B cell (primary cell): ENCODE results near the gene SHISAL2A. TPM values are rescaled to one million over a fixed set of nuclear protein-coding genes. Genes with fewer than 3 reads are reported as not detected.

ENCODE experiments used
- ATAC-seq: fragments of 200-7000 bp; cut with Tn5 transposase; one replicate; pipeline ENCODE4 v1.10.0; 2021; ENCODE audit warnings: low read depth, mild to moderate bottlenecking, moderate number of reproducible peaks, moderate library complexity
- CTCF ChIA-PET: fragments of 350-600 bp; sonication (Branson Sonifier 250); formaldehyde crosslinking; loops from one replicate; lab custom pipeline; 2021; ENCODE audit warnings: antibody characterized with exemption, inconsistent platforms; lab: Charles Lee
- POLR2A ChIA-PET: fragments of 350-600 bp; sonication (Branson Sonifier 250); formaldehyde crosslinking; loops from one replicate; lab custom pipeline; 2021; ENCODE audit warnings: antibody characterized with exemption; lab: Charles Lee
- DNase-seq: peaks from one replicate; pipeline ENCODE4 v3.0.0; 2013
- H2AFZ ChIP-seq: 2 replicates; pipeline ENCODE4 v1.6.1; 2012; ENCODE audit warnings: mild to moderate bottlenecking, low read depth, low read length; ENCODE audit not compliant: insufficient read depth, poor library complexity, severe bottlenecking
- H3K27ac ChIP-seq, 2 donors: 1 replicate in 1 of 2; 2 replicates in 1 of 2; pipeline ENCODE4 v1.5.1; 2012 to 2013; ENCODE audit warnings: low read length in 2 of 2, mild to moderate bottlenecking in 2 of 2, moderate library complexity in 1 of 2
- H3K27me3 ChIP-seq, 4 experiments: fragments of 200-600 bp in 1 of 4; sonication (generic) in 1 of 4; replicated peaks in 1 of 4; 1 replicate in 2 of 4; 2 replicates in 2 of 4; pipeline versions ENCODE4 v1.6.1 to v1.7.0; 2013 to 2016; ENCODE audit warnings: low read length in 3 of 4, mild to moderate bottlenecking in 2 of 4, mixed read lengths in 1 of 4, moderate library complexity in 1 of 4; ENCODE audit not compliant: insufficient read depth in 4 of 4, control insufficient read depth in 3 of 4; ENCODE audit errors: control extremely low read depth in 1 of 4
- H3K36me3 ChIP-seq, 2 experiments: replicated peaks in 1 of 2; 1 replicate in 1 of 2; 2 replicates in 1 of 2; pipeline versions ENCODE4 v1.6.1 to v1.7.1; 2013; ENCODE audit warnings: low read length in 1 of 2; ENCODE audit not compliant: insufficient read depth in 2 of 2, control insufficient read depth in 1 of 2; ENCODE audit errors: control extremely low read depth in 1 of 2, extremely low read depth in 1 of 2
- H3K4me1 ChIP-seq, 2 donors: fragments of 200-600 bp in 1 of 2; sonication (generic) in 1 of 2; 1 replicate in 1 of 2; 2 replicates in 1 of 2; pipeline versions ENCODE4 v1.5.1 to v1.6.1; 2013 to 2017; ENCODE audit warnings: low read length in 2 of 2; ENCODE audit not compliant: control insufficient read depth in 2 of 2, insufficient read depth in 2 of 2
- H3K4me2 ChIP-seq: replicated peaks from 2 replicates; pipeline ENCODE3; 2012; ENCODE audit warnings: mild to moderate bottlenecking, low read depth, low read length; ENCODE audit not compliant: poor library complexity, severe bottlenecking
- H3K4me3 ChIP-seq, 5 experiments: fragments of 200-600 bp in 1 of 5; sonication (generic) in 1 of 5; 1 replicate in 3 of 5; 2 replicates in 2 of 5; pipeline versions ENCODE4 v1.5.1 to v1.7.0; 2011 to 2016; ENCODE audit warnings: low read length in 4 of 5, mild to moderate bottlenecking in 4 of 5, low read depth in 2 of 5, control low read depth in 1 of 5, moderate library complexity in 1 of 5; ENCODE audit not compliant: insufficient read depth in 1 of 5; ENCODE audit errors: control extremely low read depth in 1 of 5, extremely low read depth in 1 of 5
- H3K79me2 ChIP-seq: fragments of 200-600 bp; sonication (generic); one replicate; pipeline ENCODE4 v1.6.0; 2016; ENCODE audit warnings: low read length; ENCODE audit not compliant: control insufficient read depth, insufficient read depth
- H3K9ac ChIP-seq: fragments of 200-600 bp; sonication (generic); 2 replicates; pipeline ENCODE4 v1.6.1; 2017; ENCODE audit warnings: mild to moderate bottlenecking, low read length, moderate library complexity
- H3K9me3 ChIP-seq, 3 donors: one replicate each; pipeline versions ENCODE4 v1.6.1 to v1.7.1; 2013; ENCODE audit warnings: low read length in 2 of 3; ENCODE audit not compliant: control insufficient read depth in 2 of 3, insufficient read depth in 1 of 3; ENCODE audit errors: control extremely low read depth in 1 of 3
- H4K20me1 ChIP-seq: 2 replicates; pipeline ENCODE4 v1.6.0; 2012; ENCODE audit warnings: mild to moderate bottlenecking, low read length; ENCODE audit not compliant: insufficient read depth, control insufficient read depth, poor library complexity, severe bottlenecking
- H3K27ac Mint-ChIP-seq: one replicate; pipeline ENCODE4 v1.8.0; 2021; ENCODE audit warnings: mixed read lengths
- H3K27me3 Mint-ChIP-seq: one replicate; pipeline ENCODE4 v1.8.0; 2021; ENCODE audit warnings: mixed read lengths
- H3K4me1 Mint-ChIP-seq: one replicate; pipeline ENCODE4 v1.8.0; 2021; ENCODE audit warnings: mixed read lengths
- H3K4me3 Mint-ChIP-seq: one replicate; pipeline ENCODE4 v1.8.0; 2021; ENCODE audit warnings: mixed read lengths
- H3K9me3 Mint-ChIP-seq: one replicate; pipeline ENCODE4 v1.8.0; 2022; ENCODE audit warnings: mixed read lengths; ENCODE audit not compliant: insufficient read depth
- EZH2 ChIP-seq: IDR thresholded peaks from 2 replicates; pipeline ENCODE4 v1.6.1; 2012; ENCODE audit warnings: borderline replicate concordance, low read depth, mild to moderate bottlenecking, moderate library complexity, low read length; ENCODE audit not compliant: insufficient read depth, poor library complexity, severe bottlenecking
- WGBS: methylation state at CpG from one replicate; pipeline ENCODE4 v1.1.5; 2013; ENCODE audit warnings: missing lambda C conversion rate; ENCODE audit not compliant: insufficient coverage; 5-methylcytosine and 5-hydroxymethylcytosine counted together
- intact Hi-C: fragments of 100-400 bp; cut with micrococcal nuclease; formaldehyde crosslinking; loops from one replicate; pipeline ENCODE4 v1.10.0; 2022
- polyA plus RNA-seq: library from polyadenylated mRNA; depleted of rRNA; stranded (reverse); fragments of >200 nt; gene quantifications from 2 replicates; pipeline ENCODE4 v1.2.3, GENCODE V29; 2012
- total RNA-seq, 2 donors: library from RNA; stranded (reverse); fragments of 120-200 nt in 1 of 2; gene quantifications; 1 replicate in 1 of 2; 2 replicates in 1 of 2; pipeline versions ENCODE4 v1.2.3 to v1.2.4, GENCODE V29; 2013 to 2022
- TF ChIP-seq, protein P1 (sequence below): fragments of 200-600 bp; IDR thresholded peaks from one replicate; pipeline ENCODE4 v1.8.0; 2022; ENCODE audit warnings: antibody characterized with exemption, mild to moderate bottlenecking

The SHISAL2A gene
- total and polyA plus RNA-seq, 2 donors (not counting 1 experiment from before 2014, with no cell fraction given), result 63.3 to 91.0 TPM

DNA sequence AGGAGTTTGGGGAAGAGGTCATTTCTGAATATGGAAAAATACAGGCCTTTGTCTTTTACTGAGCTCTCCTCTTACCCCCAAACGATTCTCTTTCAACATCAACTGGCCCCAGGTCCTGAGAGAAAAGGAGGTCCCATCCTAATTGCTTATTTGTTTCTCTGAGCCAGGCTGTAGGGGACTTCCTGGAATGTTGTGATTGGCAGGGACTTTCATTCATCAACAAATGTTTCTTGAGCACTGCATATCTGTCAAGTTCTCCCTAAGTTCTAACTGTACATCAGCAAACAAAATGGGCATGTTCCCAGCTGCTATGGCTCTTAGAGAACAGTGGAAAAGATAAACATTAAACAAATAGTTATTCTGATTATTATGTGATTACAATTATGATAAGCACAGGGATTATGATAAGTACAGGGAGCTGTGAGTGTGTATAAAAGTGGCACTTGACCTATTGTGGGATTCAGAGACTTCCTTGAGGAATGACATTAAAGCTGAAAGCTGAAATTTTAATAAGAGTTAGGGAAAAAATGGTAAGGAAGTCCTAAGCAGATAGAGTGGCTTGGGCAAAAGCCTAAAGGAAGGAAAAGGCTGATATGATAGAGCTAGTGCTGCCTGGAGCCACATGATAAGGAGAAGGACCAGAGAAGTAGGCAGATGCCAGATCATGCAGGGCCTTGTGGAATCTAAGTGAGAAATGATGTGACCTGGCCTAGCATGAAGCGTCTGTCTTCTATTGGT is 19.2 kb upstream of the SHISAL2A start:
- Histone ChIP-seq H3K4me1 (no peaks in the 10 kb centered on the region), H3K9me3 (no peaks in the 10 kb centered on the region), H2AFZ (no peak overlapping the region), H4K20me1 (no peaks in the 10 kb centered on the region), H3K4me3 (no peak overlapping the region), H3K4me2 (no peak overlapping the region), H3K27ac (peak overlapping the region in 1 of 2 donors; percentile 36), H3K9ac (no peak overlapping the region), H3K27me3 (no peaks in the 10 kb centered on the region), H3K79me2 (peaks cover 42% of the 10 kb centered on the region), H3K36me3 (peaks cover 0 to 21% of the 10 kb centered on the region in 2 experiments)
- no peak for ATAC-seq
- no peaks in the 10 kb centered on the region for H3K27me3 Mint-ChIP-seq
- H3K9me3 Mint-ChIP-seq, result no peaks in the 10 kb centered on the region
- peaks cover 20% of the 10 kb centered on the region for H3K4me1 Mint-ChIP-seq
- intact Hi-C loops, result no loop called here
- no peak for DNase-seq
- TF ChIP-seq, protein P1, sequence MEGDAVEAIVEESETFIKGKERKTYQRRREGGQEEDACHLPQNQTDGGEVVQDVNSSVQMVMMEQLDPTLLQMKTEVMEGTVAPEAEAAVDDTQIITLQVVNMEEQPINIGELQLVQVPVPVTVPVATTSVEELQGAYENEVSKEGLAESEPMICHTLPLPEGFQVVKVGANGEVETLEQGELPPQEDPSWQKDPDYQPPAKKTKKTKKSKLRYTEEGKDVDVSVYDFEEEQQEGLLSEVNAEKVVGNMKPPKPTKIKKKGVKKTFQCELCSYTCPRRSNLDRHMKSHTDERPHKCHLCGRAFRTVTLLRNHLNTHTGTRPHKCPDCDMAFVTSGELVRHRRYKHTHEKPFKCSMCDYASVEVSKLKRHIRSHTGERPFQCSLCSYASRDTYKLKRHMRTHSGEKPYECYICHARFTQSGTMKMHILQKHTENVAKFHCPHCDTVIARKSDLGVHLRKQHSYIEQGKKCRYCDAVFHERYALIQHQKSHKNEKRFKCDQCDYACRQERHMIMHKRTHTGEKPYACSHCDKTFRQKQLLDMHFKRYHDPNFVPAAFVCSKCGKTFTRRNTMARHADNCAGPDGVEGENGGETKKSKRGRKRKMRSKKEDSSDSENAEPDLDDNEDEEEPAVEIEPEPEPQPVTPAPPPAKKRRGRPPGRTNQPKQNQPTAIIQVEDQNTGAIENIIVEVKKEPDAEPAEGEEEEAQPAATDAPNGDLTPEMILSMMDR, result no peak
- H3K4me3 Mint-ChIP-seq, result no peak overlapping the region
- ChIA-PET CTCF (interaction anchor here (0.7 to 1.2 kb wide), 2 partner anchors 73 to 83 kb away, joined by 3 to 4 read pairs; no protein-coding TSS in a partner anchor), POLR2A (interaction anchor here (0.6 to 0.7 kb wide), 3 partner anchors 47 to 185 kb away, joined by 5 to 7 read pairs (median 6); no protein-coding TSS in a partner anchor)
- H3K27ac Mint-ChIP-seq, result peak overlapping the region; percentile 37
- 89% methylated on average over 1 of the region's 2 CpGs for WGBS

DNA sequence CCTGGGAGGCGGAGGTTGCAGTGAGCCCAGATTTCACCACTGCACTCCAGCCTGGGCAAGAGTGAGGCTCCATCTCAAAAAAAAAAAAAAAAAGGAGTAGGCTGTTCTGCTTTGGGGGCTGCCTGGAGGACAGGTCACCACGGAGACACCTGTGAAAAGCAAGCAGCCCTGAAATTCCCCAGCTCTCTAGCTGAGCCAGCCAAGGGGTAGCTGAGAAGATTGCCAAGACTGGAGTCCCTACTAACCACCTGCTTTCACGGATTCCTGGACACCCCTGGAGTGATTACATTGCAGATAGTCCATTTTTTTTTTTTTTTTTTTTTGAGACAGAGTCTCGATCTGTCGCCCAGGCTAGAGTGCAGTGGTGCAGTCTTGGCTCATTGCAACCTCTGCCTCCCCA is 18.3 kb upstream of the SHISAL2A start:
- Mint-ChIP-seq H3K4me3 (no peak overlapping the region), H3K27me3 (no peaks in the 10 kb centered on the region), H3K27ac (no peak overlapping the region), H3K9me3 (no peaks in the 10 kb centered on the region), H3K4me1 (peaks cover 23% of the 10 kb centered on the region)
- Histone ChIP-seq H3K4me2 (no peak overlapping the region), H3K9me3 (no peaks in the 10 kb centered on the region), H3K4me1 (no peaks in the 10 kb centered on the region), H2AFZ (no peak overlapping the region), H3K4me3 (no peak overlapping the region), H4K20me1 (no peaks in the 10 kb centered on the region), H3K79me2 (peaks cover 51% of the 10 kb centered on the region), H3K36me3 (peaks cover 0 to 22% of the 10 kb centered on the region in 2 experiments), H3K27ac (no peak overlapping the region), H3K9ac (no peak overlapping the region), H3K27me3 (no peaks in the 10 kb centered on the region)
- intact Hi-C loops, result no loop called here
- 100% methylated on average over 2 of the region's 5 CpGs for WGBS
- POLR2A ChIA-PET, result interaction anchor here (0.7 kb wide), 2 partner anchors 46 to 159 kb away, joined by 5 to 6 read pairs; no protein-coding TSS in a partner anchor
- CTCF ChIA-PET, result interaction anchor here (0.7 kb wide), 1 partner anchor 19 kb away, joined by 3 read pairs; no protein-coding TSS in a partner anchor
- TF ChIP-seq EZH2, result no peak
- DNase-seq (no peak), ATAC-seq (no peak)
